TTC549 (cell line): ENCODE results near the gene ING1.

Experiments used
- FAIRE-seq: peaks from 2 replicates; lab custom pipeline; 2012; peaks lifted over from hg19 to GRCh38; lab: Jason Lieb, UNC

The ING1 gene

DNA sequence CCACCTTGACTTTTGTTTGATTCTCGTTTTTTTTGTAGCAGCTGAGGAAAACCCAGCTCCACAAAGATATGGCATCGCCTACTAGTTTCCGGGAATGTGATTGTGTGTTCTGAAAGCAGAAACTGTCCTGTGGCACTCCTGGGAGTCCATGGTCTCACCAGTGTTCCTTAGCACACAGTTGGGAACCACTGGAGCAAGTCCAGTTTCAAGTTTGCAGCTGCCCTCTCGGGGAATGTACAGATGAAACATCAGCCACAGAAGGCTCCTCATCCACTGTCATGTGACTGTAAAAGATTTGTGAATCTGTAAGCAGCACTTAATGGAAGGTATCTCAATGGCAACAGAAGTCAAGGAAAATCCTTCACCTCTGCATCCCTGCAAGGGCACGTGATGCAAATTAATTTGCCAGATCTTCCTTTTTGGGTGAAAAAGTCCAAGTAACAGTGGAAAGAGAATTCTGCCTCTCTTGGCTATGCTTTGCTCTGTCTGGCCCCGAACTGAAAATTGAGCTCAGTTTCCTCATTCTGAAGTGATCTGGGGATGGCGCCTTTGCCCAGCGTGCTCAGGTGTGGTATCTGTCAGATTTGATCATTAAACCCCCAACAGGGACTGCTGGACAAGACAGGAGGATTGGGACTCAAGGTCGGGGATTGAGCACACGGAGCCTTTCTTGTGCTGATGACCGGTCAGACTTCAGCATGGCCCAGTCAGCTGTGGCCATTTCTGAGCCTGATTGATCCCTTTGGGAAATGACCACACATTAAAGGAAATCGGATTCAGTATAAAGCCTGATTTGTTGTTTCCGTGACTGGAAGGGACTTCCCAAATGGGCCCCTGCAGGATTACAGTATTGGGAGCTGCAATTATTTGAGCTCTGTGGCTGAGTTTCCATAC lies 58.8 kb downstream of the ING1 start:
- FAIRE-seq = no peak
